ENCODE data around the gene FKBP11. TPM values are rescaled to one million over a fixed set of nuclear protein-coding genes. Genes with fewer than 3 reads are reported as not detected.

The FKBP11 gene
- polyA plus RNA-seq, 1 experiment = 100 TPM

DNA sequence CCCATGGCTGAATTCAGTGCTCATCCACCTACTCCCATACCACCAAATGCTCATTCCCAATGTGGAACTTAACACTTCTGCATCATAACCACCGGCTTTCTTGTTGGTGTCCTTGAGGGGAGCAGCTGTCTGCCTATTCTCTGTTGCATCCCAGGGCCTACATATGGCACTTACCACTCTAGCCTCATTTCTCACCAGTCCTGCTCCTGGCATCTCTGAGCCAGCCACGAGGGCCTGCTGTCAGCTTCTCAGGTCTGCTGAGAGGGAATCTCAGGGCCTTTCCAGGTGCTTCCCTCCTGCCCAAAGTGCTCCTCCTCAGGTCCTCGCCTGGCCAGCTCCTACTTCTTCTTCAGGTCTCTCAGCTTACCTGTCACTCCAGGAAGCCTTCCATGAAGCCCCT, 35.6 kb downstream of the FKBP11 start:
- H3K27me3 ChIP-seq (ENCODE audit: control insufficient read depth, insufficient read depth, low read length) = peaks cover 5% of the 10 kb centered on the region; the same call in 1 of the 2 replicates
- no peak for DNase-seq (ENCODE audit: low read depth)
- H3K36me3 ChIP-seq (ENCODE audit: control insufficient read depth, insufficient read depth, low read length) = no peaks in the 10 kb centered on the region
- TF ChIP-seq, protein P1, sequence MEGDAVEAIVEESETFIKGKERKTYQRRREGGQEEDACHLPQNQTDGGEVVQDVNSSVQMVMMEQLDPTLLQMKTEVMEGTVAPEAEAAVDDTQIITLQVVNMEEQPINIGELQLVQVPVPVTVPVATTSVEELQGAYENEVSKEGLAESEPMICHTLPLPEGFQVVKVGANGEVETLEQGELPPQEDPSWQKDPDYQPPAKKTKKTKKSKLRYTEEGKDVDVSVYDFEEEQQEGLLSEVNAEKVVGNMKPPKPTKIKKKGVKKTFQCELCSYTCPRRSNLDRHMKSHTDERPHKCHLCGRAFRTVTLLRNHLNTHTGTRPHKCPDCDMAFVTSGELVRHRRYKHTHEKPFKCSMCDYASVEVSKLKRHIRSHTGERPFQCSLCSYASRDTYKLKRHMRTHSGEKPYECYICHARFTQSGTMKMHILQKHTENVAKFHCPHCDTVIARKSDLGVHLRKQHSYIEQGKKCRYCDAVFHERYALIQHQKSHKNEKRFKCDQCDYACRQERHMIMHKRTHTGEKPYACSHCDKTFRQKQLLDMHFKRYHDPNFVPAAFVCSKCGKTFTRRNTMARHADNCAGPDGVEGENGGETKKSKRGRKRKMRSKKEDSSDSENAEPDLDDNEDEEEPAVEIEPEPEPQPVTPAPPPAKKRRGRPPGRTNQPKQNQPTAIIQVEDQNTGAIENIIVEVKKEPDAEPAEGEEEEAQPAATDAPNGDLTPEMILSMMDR (IDR thresholded peaks at IDR 0.05; ENCODE audit: insufficient read depth, low read depth, low read length) = no peak
- H3K4me3 ChIP-seq (ENCODE audit: low read depth, low read length) = no peak overlapping the region
- POLR2A ChIA-PET = no interaction called here
- CTCF ChIA-PET = interaction anchor here (0.9 to 5.2 kb wide), 19 partner anchors 8 to 146 kb away, joined by 3 to 243 read pairs (median 4); partner anchors contain the start of genes ADCY6, DDX23 and RND1

DNA sequence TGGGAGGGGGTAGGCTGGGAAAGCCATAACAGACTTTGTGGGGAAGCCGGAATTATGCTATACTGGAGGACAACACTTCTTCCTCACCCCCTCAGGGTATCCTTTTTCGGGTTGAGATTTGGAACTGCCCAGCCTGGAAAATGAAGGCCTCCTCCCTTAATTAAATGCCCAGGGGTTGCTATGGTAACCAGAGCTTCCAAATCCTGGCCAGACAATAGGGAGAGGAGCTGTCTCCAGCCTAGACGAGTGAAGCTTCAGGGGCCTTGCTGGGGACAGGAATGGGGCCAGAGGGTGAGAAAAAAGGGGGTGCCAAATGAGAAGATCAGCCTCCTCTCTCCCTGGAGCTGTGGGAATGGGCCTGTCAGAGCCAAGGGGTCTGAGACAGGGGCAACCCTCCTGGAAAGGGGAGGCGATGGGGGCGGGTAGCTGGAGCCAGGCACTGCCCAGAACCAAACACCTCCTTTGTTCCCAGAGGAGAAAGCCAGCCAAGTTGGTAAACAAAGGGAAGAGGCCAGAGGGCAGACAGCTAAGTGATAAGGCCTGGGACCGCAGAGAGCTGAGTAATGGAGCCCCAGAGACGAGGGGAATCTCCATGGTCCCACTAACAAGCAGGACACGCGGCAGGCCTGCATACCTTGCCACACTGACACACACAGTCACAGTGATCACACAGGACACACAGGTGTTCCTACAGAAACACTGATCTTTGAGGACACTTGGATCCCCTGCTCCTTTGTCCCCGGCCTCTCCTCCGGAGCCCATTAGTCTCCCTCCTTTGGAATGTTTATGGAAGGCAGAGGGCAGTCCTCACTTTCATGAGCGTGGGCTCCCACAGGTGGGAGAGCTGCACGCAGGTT, 41.8 kb downstream of the FKBP11 start:
- DNase-seq (ENCODE audit: low read depth) = no peak
- Histone ChIP-seq H3K27me3 (ENCODE audit: control insufficient read depth, insufficient read depth, low read length) (peaks cover 6% of the 10 kb centered on the region), H3K4me3 (ENCODE audit: low read depth, low read length) (no peak overlapping the region), H3K36me3 (ENCODE audit: control insufficient read depth, insufficient read depth, low read length) (no peaks in the 10 kb centered on the region)
- TF ChIP-seq, protein P1 (IDR thresholded peaks at IDR 0.05; ENCODE audit: insufficient read depth, low read depth, low read length) = no peak
- CTCF ChIA-PET = interaction anchor here (1.2 to 10.7 kb wide), 5 partner anchors 7 to 105 kb away, joined by 3 to 67 read pairs (median 4); partner anchors contain the start of gene DDX23
- POLR2A ChIA-PET = no interaction called here

DNA sequence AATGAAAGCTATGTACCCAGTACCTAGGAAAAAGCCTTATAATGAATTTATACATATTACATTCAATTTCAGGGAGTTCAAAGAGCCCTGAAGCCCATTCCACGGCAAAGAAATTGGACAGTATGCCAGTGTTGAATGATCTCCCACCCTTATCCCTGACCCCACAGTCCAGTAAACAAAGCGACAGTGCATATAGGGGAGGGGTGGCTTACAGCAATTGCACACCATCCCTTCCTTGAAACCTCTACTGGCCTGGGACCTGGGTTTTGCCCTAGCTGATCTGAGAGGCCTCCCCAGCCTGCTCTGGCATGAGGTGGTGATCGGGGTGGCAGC, 42.4 kb downstream of the FKBP11 start:
- POLR2A ChIA-PET = interaction anchor here (0.7 kb wide), 1 partner anchor 9 kb away, joined by 3 read pairs; no protein-coding TSS in a partner anchor
- no peak for DNase-seq (ENCODE audit: low read depth)

DNA sequence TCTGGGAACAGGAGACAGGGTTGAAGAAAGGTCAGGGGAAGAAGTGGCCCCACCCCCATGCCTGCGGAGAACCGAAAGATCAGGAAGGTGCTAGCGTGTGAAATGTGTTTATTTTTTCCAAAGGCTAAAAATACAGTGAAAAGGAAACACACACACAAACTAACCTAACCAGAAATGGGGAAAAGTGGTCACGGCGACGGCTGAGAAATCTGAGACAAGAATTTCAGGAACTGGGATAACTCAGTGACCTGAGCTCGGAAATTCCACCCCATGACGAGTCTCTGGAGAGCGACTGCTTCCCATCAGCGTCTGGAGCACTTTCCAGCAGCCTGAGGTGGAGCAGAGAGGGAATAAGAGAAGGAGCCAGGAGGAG, 43.0 kb downstream of the FKBP11 start:
- peak overlapping the region; percentile 20 for H3K4me3 ChIP-seq (ENCODE audit: low read depth, low read length)
- ChIA-PET CTCF (interaction anchor here (1.2 to 10.7 kb wide), 4 partner anchors 8 to 106 kb away, joined by 3 to 67 read pairs (median 16); partner anchors contain the start of gene DDX23), POLR2A (interaction anchor here (0.7 kb wide), 2 partner anchors 9 to 1285 kb away, joined by 3 to 6 read pairs; no protein-coding TSS in a partner anchor)
- TF ChIP-seq, protein P1 (IDR thresholded peaks at IDR 0.05; ENCODE audit: insufficient read depth, low read depth, low read length) = no peak
- peaks cover 6% of the 10 kb centered on the region for H3K27me3 ChIP-seq (ENCODE audit: control insufficient read depth, insufficient read depth, low read length)
- H3K36me3 ChIP-seq (ENCODE audit: control insufficient read depth, insufficient read depth, low read length) = no peaks in the 10 kb centered on the region
- no peak for DNase-seq (ENCODE audit: low read depth)

More for the DNA sequence above, 42.4 kb downstream of the FKBP11 start:
- Histone ChIP-seq H3K27me3 (ENCODE audit: control insufficient read depth, insufficient read depth, low read length) (peaks cover 6% of the 10 kb centered on the region), H3K4me3 (ENCODE audit: low read depth, low read length) (no peak overlapping the region), H3K36me3 (ENCODE audit: control insufficient read depth, insufficient read depth, low read length) (no peaks in the 10 kb centered on the region)
- CTCF ChIA-PET = interaction anchor here (1.2 to 10.7 kb wide), 5 partner anchors 8 to 105 kb away, joined by 3 to 67 read pairs (median 4); partner anchors contain the start of gene DDX23
- TF ChIP-seq, protein P1 (IDR thresholded peaks at IDR 0.05; ENCODE audit: insufficient read depth, low read depth, low read length) = no peak

DNA sequence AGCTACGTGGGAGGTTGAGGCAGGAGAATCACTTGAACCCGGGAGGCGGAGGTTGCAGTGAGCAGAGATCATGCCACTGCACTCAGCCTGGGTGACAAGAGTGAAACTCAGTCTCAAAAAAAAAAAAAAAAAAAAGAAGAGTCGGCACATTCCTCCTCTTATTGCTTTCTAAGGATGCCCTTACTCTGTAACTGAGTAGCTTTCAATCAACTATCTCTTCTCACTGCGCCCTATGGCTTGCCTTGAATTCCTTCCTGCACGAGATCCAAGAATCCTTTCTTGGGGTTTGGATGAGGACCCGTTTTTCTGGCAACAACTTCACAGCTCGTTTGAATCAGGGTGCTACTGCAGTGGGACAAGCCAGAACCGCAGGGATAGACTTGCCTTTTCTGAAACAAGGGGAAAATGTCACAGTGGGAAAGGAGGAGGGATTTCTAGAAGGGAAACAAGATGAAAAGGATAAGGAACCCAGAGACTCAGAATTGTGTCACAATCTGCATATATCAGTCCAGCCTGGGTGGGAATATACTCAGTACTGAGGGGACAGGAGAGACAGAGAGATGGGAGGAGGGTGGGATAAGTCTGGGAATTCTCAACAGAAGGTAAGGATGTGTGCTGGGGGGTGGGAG, 43.5 kb downstream of the FKBP11 start:
- no peak for DNase-seq (ENCODE audit: low read depth)
- CTCF ChIA-PET = interaction anchor here (4.9 to 10.7 kb wide), 2 partner anchors 9 to 28 kb away, joined by 30 to 67 read pairs; partner anchors contain the start of gene DDX23
- Histone ChIP-seq H3K36me3 (ENCODE audit: control insufficient read depth, insufficient read depth, low read length) (no peaks in the 10 kb centered on the region), H3K4me3 (ENCODE audit: low read depth, low read length) (peak overlapping the region; percentile 20; the same call in 1 of the 2 replicates), H3K27me3 (ENCODE audit: control insufficient read depth, insufficient read depth, low read length) (peaks cover 6% of the 10 kb centered on the region)
- POLR2A ChIA-PET = interaction anchor here (0.7 kb wide), 1 partner anchor 1285 kb away, joined by 6 read pairs; no protein-coding TSS in a partner anchor
- TF ChIP-seq, protein P1 (IDR thresholded peaks at IDR 0.05; ENCODE audit: insufficient read depth, low read depth, low read length) = no peak
